Memory B cell (primary cell): Measurements from ENCODE around the gene SPRR3.
"Not testable (repeated sequence)": the region's sequence is repeated elsewhere in the genome, so short reads cannot be mapped to it uniquely, and the experiment has no call there.

ENCODE experiments used
- ATAC-seq: fragments of 150-1000 bp; cut with Tn5 transposase; 2 replicates; pipeline ENCODE4 v1.10.0; 2021; ENCODE audit warnings: low read depth, mild to moderate bottlenecking, moderate library complexity
- DNase-seq, 2 donors: peaks; one replicate each; pipeline ENCODE4 v3.0.0; 2022; ENCODE audit warnings: low spot score in 2 of 2
- H3K27ac Mint-ChIP-seq: one replicate; pipeline ENCODE4 v1.8.0; 2022; ENCODE audit warnings: mild to moderate bottlenecking, moderate library complexity, mixed read lengths
- H3K27me3 Mint-ChIP-seq: one replicate; pipeline ENCODE4 v1.8.0; 2022; ENCODE audit warnings: mixed read lengths
- H3K36me3 Mint-ChIP-seq: one replicate; pipeline ENCODE4 v1.8.0; 2022; ENCODE audit warnings: mild to moderate bottlenecking, mixed read lengths
- H3K4me1 Mint-ChIP-seq: one replicate; pipeline ENCODE4 v1.8.0; 2022; ENCODE audit warnings: mixed read lengths
- H3K4me3 Mint-ChIP-seq: one replicate; pipeline ENCODE4 v1.8.0; 2022; ENCODE audit warnings: mild to moderate bottlenecking, moderate library complexity, mixed read lengths
- H3K9me3 Mint-ChIP-seq: one replicate; pipeline ENCODE4 v1.8.0; 2022; ENCODE audit warnings: mixed read lengths

Gene SPRR3

DNA sequence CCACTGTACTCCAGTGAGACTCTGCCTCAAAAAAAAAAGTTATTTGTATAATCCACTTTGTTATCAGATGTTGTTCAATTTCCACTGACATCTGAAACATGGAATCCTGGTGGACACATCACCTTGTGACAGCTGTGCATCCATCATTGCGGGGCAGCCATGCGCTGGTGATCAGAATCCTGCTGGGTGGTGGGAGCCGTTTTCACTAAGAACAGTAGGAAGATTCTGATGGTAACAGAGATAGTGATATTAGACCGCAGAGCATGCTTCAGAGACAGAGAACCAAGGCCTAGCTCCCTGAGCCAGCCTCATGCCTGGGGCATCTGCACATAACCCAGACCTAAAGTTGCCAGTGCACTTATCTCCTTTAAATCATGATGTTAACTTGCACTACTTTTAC lies 3.1 kb upstream of the SPRR3 start:
- Mint-ChIP-seq H3K9me3 (peaks cover 3% of the 10 kb centered on the region), H3K4me3 (no peak overlapping the region), H3K27ac (no peak overlapping the region), H3K27me3 (peaks cover 11% of the 10 kb centered on the region), H3K36me3 (no peaks in the 10 kb centered on the region), H3K4me1 (no peaks in the 10 kb centered on the region)
- ATAC-seq (no peak), DNase-seq (no peak)

DNA sequence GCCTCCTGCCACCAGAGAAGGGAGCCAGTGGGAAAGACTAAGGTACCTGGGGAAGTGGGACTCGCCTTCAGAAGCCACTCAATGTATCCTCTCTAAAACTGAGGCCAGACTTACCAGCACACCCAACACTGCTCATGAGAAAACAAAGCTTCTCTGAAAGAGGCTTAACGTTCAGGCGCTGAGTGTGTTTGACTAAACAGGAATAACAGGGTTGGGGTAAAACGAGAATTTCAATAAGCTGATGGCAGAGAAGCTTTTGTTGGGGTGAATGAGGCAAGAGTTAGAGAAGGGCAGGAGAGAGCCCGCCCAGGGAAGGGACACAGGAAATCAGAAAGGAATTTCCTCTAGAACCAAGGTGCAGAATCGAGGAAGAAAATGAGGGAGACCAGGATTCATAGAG lies 1.7 kb upstream of the SPRR3 start:
- Mint-ChIP-seq H3K36me3 (no peaks in the 10 kb centered on the region), H3K27me3 (peaks cover 11% of the 10 kb centered on the region), H3K27ac (no peak overlapping the region), H3K9me3 (peaks cover 3% of the 10 kb centered on the region), H3K4me1 (no peaks in the 10 kb centered on the region), H3K4me3 (no peak overlapping the region)
- ATAC-seq (no peak), DNase-seq (no peak)

DNA sequence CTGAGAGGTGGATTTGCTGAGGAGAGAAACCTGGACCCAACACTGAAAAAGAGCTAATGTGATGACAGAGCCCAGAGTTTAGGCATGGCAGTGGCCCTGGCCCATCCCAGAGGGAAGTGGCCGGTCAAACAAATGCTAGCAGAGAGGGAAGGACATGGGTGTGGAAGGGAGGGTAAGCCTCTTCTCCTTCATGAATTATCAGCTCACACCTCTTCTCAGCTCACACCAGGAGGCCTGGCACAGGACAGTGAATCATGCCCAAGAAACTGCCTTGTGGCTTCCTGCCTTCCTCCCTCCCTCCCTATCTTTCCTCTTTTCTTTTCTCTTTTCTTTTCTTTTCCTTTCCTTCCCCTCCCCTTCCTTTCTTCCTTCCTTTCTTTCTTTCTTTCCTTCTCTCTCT lies 1.3 kb upstream of the SPRR3 start:
- ATAC-seq (no peak), DNase-seq (no peak)
- Mint-ChIP-seq H3K36me3 (no peaks in the 10 kb centered on the region), H3K9me3 (peaks cover 3% of the 10 kb centered on the region), H3K4me3 (no peak overlapping the region), H3K27ac (no peak overlapping the region), H3K27me3 (peaks cover 9% of the 10 kb centered on the region), H3K4me1 (no peaks in the 10 kb centered on the region)

DNA sequence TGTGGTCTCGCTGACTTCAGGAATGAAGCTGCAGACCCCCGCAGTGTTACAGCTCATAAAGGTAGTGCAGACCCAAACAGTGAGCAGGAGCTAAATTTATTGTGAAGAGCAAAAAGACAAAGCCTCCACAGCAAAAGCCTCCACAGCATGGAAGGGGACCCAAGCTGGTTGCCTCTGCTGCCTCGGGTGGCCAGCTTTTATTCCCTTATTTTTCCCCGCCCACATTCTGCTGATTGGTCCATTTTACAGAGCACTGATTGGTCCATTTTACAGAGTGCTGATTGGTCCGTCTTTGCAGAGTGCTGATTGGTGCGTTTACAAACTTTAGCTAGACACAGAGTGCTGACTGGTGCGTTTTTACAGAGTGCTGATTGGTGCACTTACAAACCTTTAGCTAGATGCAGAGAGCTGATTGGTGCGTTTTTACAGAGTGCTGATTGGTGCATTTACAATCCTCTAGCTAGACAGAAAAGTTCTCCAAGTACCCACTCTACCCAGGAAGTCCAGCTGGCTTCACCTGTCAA lies 9.7 kb downstream of the SPRR3 start:
- not testable (repeated sequence) for H3K27ac Mint-ChIP-seq, H3K9me3 Mint-ChIP-seq, ATAC-seq, H3K36me3 Mint-ChIP-seq, H3K4me3 Mint-ChIP-seq, H3K4me1 Mint-ChIP-seq, DNase-seq, H3K27me3 Mint-ChIP-seq

DNA sequence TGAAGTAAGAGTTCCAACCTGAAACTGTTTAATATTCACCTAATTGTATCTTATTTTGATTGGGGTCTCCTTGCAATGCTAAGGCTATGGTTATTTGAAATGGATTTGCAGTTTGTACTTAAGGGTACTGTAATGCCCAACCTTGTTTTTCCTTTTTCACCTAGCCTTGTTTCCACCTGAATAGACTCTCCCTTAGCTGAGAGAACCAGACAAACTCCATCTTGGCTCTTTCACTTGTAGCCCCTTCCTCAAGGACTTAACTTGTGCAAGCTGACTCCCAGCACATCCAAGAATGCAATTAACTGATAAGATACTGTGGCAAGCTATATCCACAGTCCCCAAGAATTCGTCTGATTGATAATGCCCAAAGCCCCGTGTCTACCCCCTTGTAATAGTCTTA lies 20.3 kb downstream of the SPRR3 start:
- H3K9me3 Mint-ChIP-seq, H3K36me3 Mint-ChIP-seq, DNase-seq, H3K27ac Mint-ChIP-seq, H3K4me3 Mint-ChIP-seq, ATAC-seq, H3K4me1 Mint-ChIP-seq: not testable (repeated sequence)
- H3K27me3 Mint-ChIP-seq = peaks cover 20% of the 10 kb centered on the region

DNA sequence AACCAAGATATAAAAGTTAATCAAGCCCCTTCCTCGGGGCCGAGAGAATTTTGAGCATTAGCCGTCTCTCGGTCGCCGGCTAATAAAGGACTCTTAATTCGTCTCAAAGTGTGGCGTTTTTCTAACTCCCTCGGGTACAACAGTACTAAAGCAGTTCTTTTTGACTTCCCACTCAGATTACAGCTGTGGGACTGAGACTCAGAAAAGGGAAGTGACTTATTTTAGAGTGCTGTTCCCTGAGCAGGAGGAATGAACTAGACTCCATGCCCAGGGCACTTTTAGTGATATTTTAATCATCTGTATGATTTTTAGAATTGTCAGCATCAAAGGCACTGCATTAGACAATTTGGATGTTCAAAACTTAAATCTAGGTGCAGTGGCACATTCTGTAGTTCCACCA lies 20.8 kb downstream of the SPRR3 start:
- peak; percentile 45 for ATAC-seq
- H3K4me1 Mint-ChIP-seq, DNase-seq, H3K36me3 Mint-ChIP-seq, H3K4me3 Mint-ChIP-seq, H3K27ac Mint-ChIP-seq, H3K9me3 Mint-ChIP-seq: not testable (repeated sequence)
- H3K27me3 Mint-ChIP-seq = peaks cover 20% of the 10 kb centered on the region

DNA sequence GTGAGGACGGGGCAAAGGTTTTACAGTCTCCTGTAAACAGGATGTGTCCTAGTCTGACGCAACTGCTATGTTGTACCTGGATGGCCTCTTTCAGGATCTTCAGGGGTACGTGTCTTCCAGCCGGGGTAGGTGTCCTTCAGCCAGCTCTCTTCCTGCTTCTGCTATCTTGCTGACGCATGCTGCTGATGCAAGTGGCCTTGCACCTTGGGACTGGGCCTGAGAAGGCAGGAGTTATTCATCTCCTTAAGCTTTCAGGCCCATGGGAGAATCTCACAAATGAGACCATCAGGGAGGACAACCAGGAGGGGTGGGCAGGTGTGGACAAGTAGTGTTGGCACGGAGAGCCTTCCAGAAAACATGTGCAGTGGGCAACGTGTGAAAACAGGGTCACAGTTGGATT lies 21.6 kb downstream of the SPRR3 start:
- Mint-ChIP-seq H3K4me1 (peaks cover 3% of the 10 kb centered on the region), H3K36me3 (no peaks in the 10 kb centered on the region), H3K9me3 (peaks cover 1% of the 10 kb centered on the region), H3K27me3 (peaks cover 20% of the 10 kb centered on the region), H3K27ac (no peak overlapping the region), H3K4me3 (no peak overlapping the region)
- ATAC-seq (no peak), DNase-seq (no peak)

DNA sequence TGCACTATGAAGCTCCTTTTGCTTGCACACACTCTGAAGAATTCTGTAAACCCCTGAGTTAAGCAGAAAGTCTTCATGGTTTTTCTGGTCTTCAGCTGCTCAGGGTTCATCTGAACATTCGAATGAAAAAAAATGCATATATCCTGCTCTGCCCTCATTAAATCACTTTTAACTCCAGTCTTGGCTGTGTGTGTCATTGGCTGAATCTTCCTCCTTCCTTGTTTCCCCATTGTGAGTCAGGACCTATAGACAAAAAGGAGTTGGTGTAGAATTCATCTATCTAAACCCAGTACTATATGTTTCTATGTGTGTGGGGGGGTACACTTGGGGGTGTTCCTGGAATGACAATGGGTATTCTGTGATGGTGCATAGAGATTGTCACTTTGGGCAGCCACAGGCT lies 22.9 kb downstream of the SPRR3 start:
- Mint-ChIP-seq H3K36me3 (peaks cover 1% of the 10 kb centered on the region), H3K27me3 (peaks cover 18% of the 10 kb centered on the region), H3K4me1 (peaks cover 3% of the 10 kb centered on the region), H3K4me3 (no peak overlapping the region), H3K27ac (no peak overlapping the region), H3K9me3 (peaks cover 1% of the 10 kb centered on the region)
- DNase-seq = no peak
- ATAC-seq = no peak

DNA sequence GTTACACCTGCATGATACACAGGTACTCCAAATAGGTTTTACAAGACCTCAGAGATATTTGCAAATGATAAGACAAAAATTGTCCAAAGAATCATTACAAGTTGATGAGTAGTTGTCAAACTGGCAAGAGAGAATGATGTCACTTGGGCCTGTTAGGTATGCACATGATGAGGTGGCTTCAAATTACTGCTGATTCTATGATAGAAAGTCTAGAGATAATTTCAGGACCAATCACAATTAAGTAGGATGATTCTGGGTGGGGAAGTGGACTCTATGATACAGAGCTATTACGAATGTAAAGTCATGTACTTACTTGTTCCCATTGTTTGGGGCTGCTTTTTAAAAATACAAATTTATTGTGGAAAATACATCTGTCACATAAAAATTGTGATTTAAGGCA lies 24.2 kb downstream of the SPRR3 start:
- Mint-ChIP-seq H3K9me3 (peaks cover 1% of the 10 kb centered on the region), H3K4me3 (no peak overlapping the region), H3K4me1 (peaks cover 3% of the 10 kb centered on the region), H3K27ac (no peak overlapping the region), H3K27me3 (peaks cover 13% of the 10 kb centered on the region), H3K36me3 (peaks cover 1% of the 10 kb centered on the region)
- ATAC-seq = no peak
- no peak for DNase-seq

DNA sequence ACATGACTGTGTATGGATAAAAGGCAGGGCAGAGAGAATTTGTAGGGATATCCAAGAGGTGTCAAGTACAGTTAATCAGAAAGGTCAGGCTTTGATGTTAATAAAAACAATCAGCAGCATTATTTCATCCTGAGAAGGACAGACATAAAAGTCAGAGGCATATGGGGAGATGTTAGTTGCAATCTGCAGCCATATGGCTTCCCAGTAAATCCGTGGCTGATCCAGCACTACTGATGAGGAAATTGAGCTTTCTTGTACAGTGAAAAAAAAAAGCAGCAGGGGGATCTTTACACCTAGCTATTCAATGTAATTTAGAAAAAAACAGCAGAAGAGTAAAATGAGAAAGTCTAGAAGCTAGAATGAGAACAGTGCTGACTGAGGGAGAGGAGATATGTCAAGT lies 27.2 kb downstream of the SPRR3 start:
- ATAC-seq = no peak
- no peak overlapping the region for H3K4me3 Mint-ChIP-seq
- H3K36me3 Mint-ChIP-seq = peaks cover 1% of the 10 kb centered on the region
- DNase-seq = no peak
- no peaks in the 10 kb centered on the region for H3K4me1 Mint-ChIP-seq
- peaks cover 8% of the 10 kb centered on the region for H3K27me3 Mint-ChIP-seq
- H3K27ac Mint-ChIP-seq = no peak overlapping the region
- no peaks in the 10 kb centered on the region for H3K9me3 Mint-ChIP-seq

DNA sequence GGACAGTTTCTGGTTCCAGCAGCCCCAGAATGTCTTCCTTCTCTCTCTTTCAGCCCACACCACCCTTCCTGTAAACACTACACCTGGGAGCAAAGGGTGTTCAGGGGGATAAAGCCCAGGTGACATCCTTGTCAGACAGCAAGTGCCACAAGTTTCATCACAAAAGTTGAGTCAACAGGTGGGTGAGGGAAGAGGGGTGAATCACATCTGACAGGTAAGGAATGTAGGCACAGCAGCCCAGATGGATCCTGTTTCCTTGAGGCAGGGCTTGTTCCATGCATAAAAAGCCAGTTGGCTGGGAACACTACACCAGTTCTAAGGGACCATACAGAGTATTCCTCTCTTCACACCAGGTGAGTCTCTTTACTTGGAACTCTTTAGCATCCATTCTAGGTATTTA lies 29.3 kb downstream of the SPRR3 start, which contains the start of gene SPRR1B:
Gene SPRR1B, plus strand, starts transcription at position 309 of the 400 bp plus-strand sequence. CDS start 1,143 bp downstream, outside the sequence.
- Mint-ChIP-seq H3K4me1 (no peaks in the 10 kb centered on the region), H3K27ac (no peak within 1 kb of the TSS), H3K36me3 (peaks cover 1% of the 10 kb centered on the region), H3K9me3 (no peaks in the 10 kb centered on the region), H3K27me3 (peaks cover 8% of the 10 kb centered on the region), H3K4me3 (no peak within 1 kb of the TSS)
- ATAC-seq = no peak
- DNase-seq = no peak

DNA sequence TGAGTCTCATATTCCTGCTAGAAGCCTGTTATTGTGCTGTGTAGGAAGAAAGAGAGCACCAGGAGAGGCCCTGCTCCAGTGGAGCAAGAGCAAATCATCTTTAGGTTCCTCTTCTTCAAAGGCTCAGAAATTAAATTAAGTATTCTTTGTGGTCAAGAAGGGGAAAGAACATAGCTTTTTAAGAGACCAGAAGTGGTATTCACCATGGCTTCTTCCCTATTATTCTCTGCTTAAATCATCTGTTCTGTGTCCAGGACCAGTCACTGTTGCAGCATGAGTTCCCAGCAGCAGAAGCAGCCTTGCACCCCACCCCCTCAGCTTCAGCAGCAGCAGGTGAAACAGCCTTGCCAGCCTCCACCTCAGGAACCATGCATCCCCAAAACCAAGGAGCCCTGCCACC lies 30.5 kb downstream of the SPRR3 start:
- Mint-ChIP-seq H3K27ac (no peak overlapping the region), H3K4me1 (no peaks in the 10 kb centered on the region), H3K4me3 (no peak overlapping the region), H3K9me3 (no peaks in the 10 kb centered on the region), H3K36me3 (peaks cover 1% of the 10 kb centered on the region), H3K27me3 (peaks cover 8% of the 10 kb centered on the region)
- ATAC-seq (no peak), DNase-seq (no peak)

DNA sequence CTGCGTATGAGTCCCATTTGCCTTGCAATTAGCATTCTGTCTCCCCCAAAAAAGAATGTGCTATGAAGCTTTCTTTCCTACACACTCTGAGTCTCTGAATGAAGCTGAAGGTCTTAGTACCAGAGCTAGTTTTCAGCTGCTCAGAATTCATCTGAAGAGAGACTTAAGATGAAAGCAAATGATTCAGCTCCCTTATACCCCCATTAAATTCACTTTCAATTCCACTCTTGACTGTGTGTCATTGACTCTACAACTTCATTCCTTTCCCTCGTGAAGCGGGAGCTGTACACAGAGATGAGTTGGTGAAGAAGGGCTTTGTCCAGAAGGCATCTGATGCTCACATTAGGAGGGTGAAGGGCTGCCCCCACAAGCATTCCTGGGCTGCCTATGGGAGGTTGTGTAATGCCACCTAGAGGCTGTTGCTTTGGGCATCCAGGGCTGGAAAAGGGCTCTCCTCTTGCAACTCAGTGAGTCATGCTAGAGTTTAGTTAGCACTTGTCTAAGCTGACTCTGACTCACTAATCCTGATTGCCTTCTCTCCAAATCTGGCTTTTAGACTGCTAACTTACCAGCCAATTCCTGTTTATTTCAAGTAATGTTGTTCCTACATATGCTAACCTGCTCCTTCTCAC lies 31.2 kb downstream of the SPRR3 start:
- ATAC-seq = no peak
- H3K36me3 Mint-ChIP-seq = peaks cover 1% of the 10 kb centered on the region
- peaks cover 9% of the 10 kb centered on the region for H3K27me3 Mint-ChIP-seq
- H3K4me1 Mint-ChIP-seq = no peaks in the 10 kb centered on the region
- H3K4me3 Mint-ChIP-seq = no peak overlapping the region
- H3K27ac Mint-ChIP-seq = no peak overlapping the region
- DNase-seq = no peak
- no peaks in the 10 kb centered on the region for H3K9me3 Mint-ChIP-seq

DNA sequence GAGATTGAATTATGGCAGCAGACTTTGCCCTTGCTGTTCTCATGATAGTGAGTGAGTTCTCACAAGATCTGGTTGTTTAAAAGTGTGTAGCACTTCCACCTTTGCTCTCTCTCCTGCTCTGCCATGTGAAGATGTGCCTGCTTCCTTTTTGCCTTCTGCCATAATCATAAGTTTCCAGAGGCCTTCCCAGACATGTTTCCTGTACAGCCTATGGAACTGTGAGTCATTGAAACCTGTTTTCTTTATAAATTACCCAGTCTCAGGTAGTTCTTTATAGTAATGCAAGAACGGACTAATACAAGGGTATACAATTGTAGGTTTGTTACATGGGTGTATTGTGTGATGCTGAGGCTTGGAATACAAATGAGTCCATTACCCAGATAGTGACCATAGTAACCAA lies 33.7 kb downstream of the SPRR3 start:
- H3K4me1 Mint-ChIP-seq = no peaks in the 10 kb centered on the region
- DNase-seq = no peak
- H3K4me3 Mint-ChIP-seq = no peak overlapping the region
- no peak overlapping the region for H3K27ac Mint-ChIP-seq
- H3K9me3 Mint-ChIP-seq = peaks cover 4% of the 10 kb centered on the region
- peaks cover 15% of the 10 kb centered on the region for H3K27me3 Mint-ChIP-seq
- no peaks in the 10 kb centered on the region for H3K36me3 Mint-ChIP-seq
- ATAC-seq = no peak

DNA sequence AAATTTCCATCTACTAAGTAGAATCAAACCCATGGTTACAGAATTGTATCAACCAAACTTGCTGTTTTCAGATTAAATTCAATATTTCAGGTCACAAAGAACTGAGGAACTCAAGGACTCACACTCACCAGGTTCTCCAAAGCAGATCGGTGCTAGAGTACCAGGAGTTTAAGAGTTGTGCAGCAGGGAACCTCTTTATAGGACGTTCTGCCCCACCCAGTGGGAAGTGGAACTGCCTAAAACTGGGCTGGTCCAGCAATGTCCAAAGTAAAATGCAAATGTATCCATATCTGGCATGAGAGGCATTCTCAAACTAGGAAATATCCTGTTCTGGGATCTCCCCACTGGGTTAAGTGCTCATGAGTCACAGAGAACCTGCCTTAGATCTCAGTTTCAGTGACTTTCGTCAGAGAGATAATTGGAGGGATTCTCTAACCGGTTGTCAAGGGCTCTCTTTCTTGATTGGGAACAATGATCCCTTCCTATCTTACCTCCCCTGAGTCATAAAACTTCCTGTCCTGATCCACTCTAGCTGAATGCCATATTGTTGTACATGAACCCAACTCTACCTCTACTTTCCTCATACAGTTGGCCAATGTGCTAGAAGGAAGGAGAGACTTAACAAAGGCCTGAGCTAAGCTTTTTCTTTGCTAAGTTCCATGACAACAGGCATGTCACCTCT lies 39.5 kb downstream of the SPRR3 start, which contains the start of gene SPRR2D:
Gene SPRR2D, minus strand, starts transcription at position 171 of the 682 bp plus-strand sequence. CDS start 774 bp downstream, outside the sequence.
- no peak within 1 kb of the TSS for H3K4me3 Mint-ChIP-seq
- H3K9me3 Mint-ChIP-seq = peaks cover 4% of the 10 kb centered on the region
- no peaks in the 10 kb centered on the region for H3K4me1 Mint-ChIP-seq
- no peaks in the 10 kb centered on the region for H3K36me3 Mint-ChIP-seq
- no peak for DNase-seq
- ATAC-seq = no peak
- peaks cover 33% of the 10 kb centered on the region for H3K27me3 Mint-ChIP-seq
- no peak within 1 kb of the TSS for H3K27ac Mint-ChIP-seq
